ENCODE measurements around the gene STK32B. TPM values are rescaled to one million over a fixed set of nuclear protein-coding genes. Genes with fewer than 3 reads are reported as not detected.

STK32B gene
- total RNA-seq, 4 donors from 2014 or later, result 1.6 to 3.4 (median 1.9) TPM

GRCh38 chr4:5024673-5025072 is 26.6 kb upstream of the STK32B start:
- intact Hi-C loops (cut with DNase I; ENCODE audit: low total_unique reads), result no loop called here
- 53 to 64% methylated on average over 5 to 6 of the region's 6 CpGs for WGBS, 2 donors
- H3K4me3 ChIP-seq (ENCODE audit: low read depth, poor library complexity, severe bottlenecking), result no peak overlapping the region
- DNase-seq (ENCODE audit: low spot score in 2 of 2), result peak in 1 of 2 donors; percentile 47
- TF ChIP-seq CTCF (IDR thresholded peaks at IDR 0.05), result no peak
- TF ChIP-seq POLR2A (IDR thresholded peaks at IDR 0.05), result no peak

GRCh38 chr4:5026371-5026770 is 24.9 kb upstream of the STK32B start:
- no peak overlapping the region for H3K4me3 ChIP-seq (ENCODE audit: low read depth, poor library complexity, severe bottlenecking)
- intact Hi-C loops (cut with DNase I; ENCODE audit: low total_unique reads), result no loop called here
- no peak for DNase-seq (ENCODE audit: low spot score in 2 of 2)
- no peak for TF ChIP-seq POLR2A (IDR thresholded peaks at IDR 0.05)
- TF ChIP-seq CTCF (IDR thresholded peaks at IDR 0.05), result no peak
- WGBS, 2 donors, result 78 to 81% methylated on average over 3 of the region's 3 CpGs

- intact Hi-C loops (cut with DNase I; ENCODE audit: low total_unique reads), result no loop called here
- DNase-seq (ENCODE audit: low spot score in 2 of 2), result no peak
- no peak overlapping the region for H3K4me3 ChIP-seq (ENCODE audit: low read depth, poor library complexity, severe bottlenecking)
- TF ChIP-seq CTCF (IDR thresholded peaks at IDR 0.05) (no peak), POLR2A (IDR thresholded peaks at IDR 0.05) (no peak)
These were observed 23.9 kb upstream of the STK32B start for GRCh38 chr4:5027346-5027745.

GRCh38 chr4:5028480-5028879 is 22.8 kb upstream of the STK32B start:
- H3K4me3 ChIP-seq (ENCODE audit: low read depth, poor library complexity, severe bottlenecking), result no peak overlapping the region
- TF ChIP-seq POLR2A (IDR thresholded peaks at IDR 0.05), result no peak
- no peak for TF ChIP-seq CTCF (IDR thresholded peaks at IDR 0.05)
- intact Hi-C loops (cut with DNase I; ENCODE audit: low total_unique reads), result no loop called here
- no peak for DNase-seq (ENCODE audit: low spot score in 2 of 2)
- 89% methylated on average over 2 of the region's 2 CpGs for WGBS, 2 donors

GRCh38 chr4:5029447-5029846 is 21.8 kb upstream of the STK32B start:
- H3K4me3 ChIP-seq (ENCODE audit: low read depth, poor library complexity, severe bottlenecking), result no peak overlapping the region
- WGBS, 2 donors, result 91 to 92% methylated on average over 8 of the region's 8 CpGs
- no peak for TF ChIP-seq POLR2A (IDR thresholded peaks at IDR 0.05)
- no peak for TF ChIP-seq CTCF (IDR thresholded peaks at IDR 0.05)
- intact Hi-C loops (cut with DNase I; ENCODE audit: low total_unique reads), result no loop called here
- DNase-seq (ENCODE audit: low spot score in 2 of 2), result no peak

GRCh38 chr4:5030221-5030620 is 21.1 kb upstream of the STK32B start:
- H3K4me3 ChIP-seq (ENCODE audit: low read depth, poor library complexity, severe bottlenecking), result no peak overlapping the region
- intact Hi-C loops (cut with DNase I; ENCODE audit: low total_unique reads), result no loop called here
- DNase-seq (ENCODE audit: low spot score in 2 of 2), result no peak
- TF ChIP-seq CTCF (IDR thresholded peaks at IDR 0.05) (no peak), POLR2A (IDR thresholded peaks at IDR 0.05) (no peak)
- 76 to 81% methylated on average over 4 of the region's 4 CpGs for WGBS, 2 donors

Data from lower leg skin (tissue), 4 donors.